NB4 (cell line): ENCODE results near the gene TTC9C.

Source experiments
- DNase-seq: peaks from one replicate; pipeline ENCODE4 v3.0.0; 2010; ENCODE audit warnings: low read depth
- H3K4me3 ChIP-seq: one replicate; pipeline ENCODE4 v1.5.1; 2011; ENCODE audit warnings: mild to moderate bottlenecking, low read depth, low read length, moderate library complexity
- CTCF ChIP-seq: IDR thresholded peaks from one replicate; pipeline ENCODE4 v1.5.1; 2012; ENCODE audit warnings: low read depth, low read length
- MYC ChIP-seq: IDR thresholded peaks from 2 replicates; pipeline ENCODE4 v1.6.1; 2011; ENCODE audit warnings: low read depth, low read length
- POLR2A ChIP-seq: IDR thresholded peaks from 2 replicates; pipeline ENCODE4 v1.6.1; 2011; ENCODE audit warnings: mild to moderate bottlenecking; ENCODE audit not compliant: insufficient read length; ENCODE audit errors: extremely low read depth
- TF ChIP-seq, protein P1 (sequence below): IDR thresholded peaks from 2 replicates; pipeline ENCODE4 v1.6.1; 2011; ENCODE audit warnings: low read depth, low read length

TTC9C gene

GRCh38 chr11:62710001-62710345 lies 18.3 kb upstream of the TTC9C start:
- peak; percentile 27 for DNase-seq
- no peak overlapping the region for H3K4me3 ChIP-seq
- TF ChIP-seq MYC (no peak), CTCF (no peak), POLR2A (no peak)
- TF ChIP-seq, protein P1, sequence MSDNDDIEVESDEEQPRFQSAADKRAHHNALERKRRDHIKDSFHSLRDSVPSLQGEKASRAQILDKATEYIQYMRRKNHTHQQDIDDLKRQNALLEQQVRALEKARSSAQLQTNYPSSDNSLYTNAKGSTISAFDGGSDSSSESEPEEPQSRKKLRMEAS: no peak

DNA sequence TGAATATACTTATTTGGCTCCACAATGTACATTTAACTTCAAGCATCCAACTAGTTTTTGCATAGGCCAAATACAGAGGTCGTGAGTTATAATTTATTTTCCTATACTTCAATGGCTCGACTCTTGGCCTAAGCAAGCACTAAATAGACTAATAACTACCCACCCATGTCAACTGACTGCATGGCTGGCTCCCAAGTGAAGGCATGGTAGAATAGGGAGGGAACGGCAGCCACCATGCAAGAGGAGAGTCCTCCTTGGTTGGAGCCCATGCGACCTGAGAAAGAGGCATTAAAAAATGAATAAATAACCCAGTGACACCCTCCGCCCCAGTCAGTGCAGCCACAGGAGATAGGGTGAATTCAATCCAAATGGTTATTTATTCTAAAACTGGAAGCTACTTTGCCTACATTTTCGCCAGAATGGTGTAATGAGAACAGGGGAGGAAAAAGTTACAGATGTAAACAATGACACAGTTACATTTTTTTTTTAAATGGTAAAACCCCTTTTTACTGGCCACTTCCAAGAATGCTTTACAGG lies 15.9 kb upstream of the TTC9C start:
- no peak overlapping the region for H3K4me3 ChIP-seq
- no peak for TF ChIP-seq MYC
- TF ChIP-seq CTCF: no peak
- TF ChIP-seq, protein P1: no peak
- no peak for TF ChIP-seq POLR2A
- no peak for DNase-seq

- TF ChIP-seq MYC (no peak), POLR2A (no peak), CTCF (no peak)
- TF ChIP-seq, protein P1: no peak
- no peak for DNase-seq
- H3K4me3 ChIP-seq: no peak overlapping the region
Measured at GRCh38 chr11:62712861-62713260, 15.4 kb upstream of the TTC9C start.

GRCh38 chr11:62713343-62713742 lies 14.9 kb upstream of the TTC9C start:
- DNase-seq: no peak
- TF ChIP-seq CTCF (no peak), POLR2A (no peak), MYC (no peak)
- TF ChIP-seq, protein P1: no peak
- no peak overlapping the region for H3K4me3 ChIP-seq

- no peak for DNase-seq
- no peak for TF ChIP-seq MYC
- TF ChIP-seq POLR2A: no peak
- no peak for TF ChIP-seq CTCF
- TF ChIP-seq, protein P1: no peak
- H3K4me3 ChIP-seq: no peak overlapping the region
Measured at GRCh38 chr11:62715150-62716130, 12.8 kb upstream of the TTC9C start.

DNA sequence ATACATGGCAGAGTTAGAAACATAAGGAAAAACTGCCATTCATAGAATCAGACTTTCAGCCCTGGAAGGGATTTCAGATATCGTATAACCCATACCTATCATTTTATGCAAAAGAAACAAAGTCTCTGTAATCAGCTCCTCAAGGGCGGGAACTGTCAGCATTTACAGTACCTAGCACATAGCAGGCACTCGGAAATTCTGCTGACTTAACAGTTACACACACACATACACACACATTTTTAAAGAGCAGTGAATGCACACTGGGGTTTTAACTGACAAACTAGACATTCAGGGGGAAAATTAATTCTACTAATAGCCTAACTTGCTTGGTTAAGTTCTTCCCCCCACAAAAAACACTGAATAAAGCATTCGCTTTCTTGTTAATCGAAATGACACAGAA lies 12.1 kb upstream of the TTC9C start:
- no peak for DNase-seq
- TF ChIP-seq CTCF: no peak
- H3K4me3 ChIP-seq: no peak overlapping the region
